LNCaP clone FGC (cell line): ENCODE measurements around the gene NFE2.

ENCODE experiments used
- DNase-seq: peaks from one replicate; pipeline ENCODE4 v3.0.0-alpha.2; 2011; ENCODE audit warnings: low read depth
- H3K4me3 ChIP-seq: 2 replicates; pipeline ENCODE4 v1.5.1; 2011; ENCODE audit warnings: mild to moderate bottlenecking, low read depth, low read length, control low read depth
- TF ChIP-seq, protein P1 (sequence below): IDR thresholded peaks from 2 replicates; pipeline ENCODE4 v1.5.1; 2012; ENCODE audit warnings: mild to moderate bottlenecking; ENCODE audit not compliant: control insufficient read depth, insufficient read depth; ENCODE audit errors: extremely low read depth

The NFE2 gene

DNA sequence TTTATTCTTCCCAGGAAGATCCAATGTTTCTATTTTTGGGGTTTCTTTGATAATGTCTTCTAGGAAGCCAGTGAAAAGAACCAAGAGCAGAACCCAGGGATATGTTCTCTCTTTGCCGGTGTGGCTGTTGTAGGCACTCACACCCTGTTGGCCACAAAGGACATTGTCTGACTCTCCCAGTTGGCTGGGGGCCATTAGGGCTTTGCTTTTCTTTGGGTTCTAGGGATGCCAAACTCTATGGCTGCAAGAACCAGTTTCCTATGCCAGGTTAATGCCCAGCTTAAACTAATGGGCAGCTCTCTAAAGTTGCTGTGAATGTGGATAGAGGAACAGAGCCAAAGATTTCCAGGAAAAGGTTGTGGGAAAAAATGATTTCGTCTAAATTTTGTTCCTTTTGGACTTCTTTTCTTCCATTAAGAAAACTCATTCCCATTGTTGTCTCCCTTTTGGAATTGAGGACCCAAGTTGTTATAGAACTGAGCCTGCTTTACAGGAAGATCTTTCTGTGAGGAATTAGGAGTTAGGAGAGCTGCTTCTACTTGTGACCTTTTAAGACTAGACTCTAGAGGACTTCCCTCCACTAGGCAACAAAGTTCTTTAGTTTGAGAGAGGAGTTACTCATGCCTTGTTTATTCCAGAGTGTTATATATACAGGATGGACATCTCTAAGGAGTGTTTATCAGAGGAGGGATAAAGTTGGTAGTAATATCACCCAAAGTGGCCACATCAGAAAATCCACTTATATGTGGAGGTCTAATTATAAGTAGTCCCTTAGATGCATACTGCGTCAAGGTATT is 37.2 kb upstream of the NFE2 start:
- no peak overlapping the region for H3K4me3 ChIP-seq
- DNase-seq: no peak
- TF ChIP-seq, protein P1, sequence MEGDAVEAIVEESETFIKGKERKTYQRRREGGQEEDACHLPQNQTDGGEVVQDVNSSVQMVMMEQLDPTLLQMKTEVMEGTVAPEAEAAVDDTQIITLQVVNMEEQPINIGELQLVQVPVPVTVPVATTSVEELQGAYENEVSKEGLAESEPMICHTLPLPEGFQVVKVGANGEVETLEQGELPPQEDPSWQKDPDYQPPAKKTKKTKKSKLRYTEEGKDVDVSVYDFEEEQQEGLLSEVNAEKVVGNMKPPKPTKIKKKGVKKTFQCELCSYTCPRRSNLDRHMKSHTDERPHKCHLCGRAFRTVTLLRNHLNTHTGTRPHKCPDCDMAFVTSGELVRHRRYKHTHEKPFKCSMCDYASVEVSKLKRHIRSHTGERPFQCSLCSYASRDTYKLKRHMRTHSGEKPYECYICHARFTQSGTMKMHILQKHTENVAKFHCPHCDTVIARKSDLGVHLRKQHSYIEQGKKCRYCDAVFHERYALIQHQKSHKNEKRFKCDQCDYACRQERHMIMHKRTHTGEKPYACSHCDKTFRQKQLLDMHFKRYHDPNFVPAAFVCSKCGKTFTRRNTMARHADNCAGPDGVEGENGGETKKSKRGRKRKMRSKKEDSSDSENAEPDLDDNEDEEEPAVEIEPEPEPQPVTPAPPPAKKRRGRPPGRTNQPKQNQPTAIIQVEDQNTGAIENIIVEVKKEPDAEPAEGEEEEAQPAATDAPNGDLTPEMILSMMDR: no peak

DNA sequence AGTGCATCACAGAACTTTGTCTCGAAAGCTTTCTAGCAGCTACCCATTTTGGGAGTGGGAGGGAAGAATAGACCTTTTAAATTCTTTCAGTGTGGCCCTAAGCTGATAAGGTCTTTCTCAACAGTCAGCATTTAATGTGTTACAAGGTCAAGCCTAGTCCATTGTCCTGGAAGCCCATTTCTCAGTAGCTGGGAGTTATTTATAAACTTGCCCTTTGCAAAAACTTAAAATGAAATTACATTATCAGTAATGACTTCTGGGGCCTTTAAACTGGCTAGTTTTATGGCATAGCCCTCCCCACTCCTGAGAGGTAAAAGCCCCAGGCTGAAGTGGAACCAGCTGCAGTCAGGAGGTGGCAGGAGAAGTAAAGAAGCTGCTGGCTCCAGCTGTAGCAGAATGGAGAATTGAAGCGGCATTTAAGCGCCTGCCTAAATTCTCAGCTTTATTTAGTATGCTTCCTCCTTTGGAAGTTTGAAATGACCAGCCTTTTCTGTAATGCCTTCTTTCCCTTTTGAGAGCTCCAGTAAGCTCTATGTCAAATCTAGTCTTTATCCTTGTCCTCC is 36.5 kb upstream of the NFE2 start:
- TF ChIP-seq, protein P1: no peak
- DNase-seq: no peak
- H3K4me3 ChIP-seq: no peak overlapping the region

DNA sequence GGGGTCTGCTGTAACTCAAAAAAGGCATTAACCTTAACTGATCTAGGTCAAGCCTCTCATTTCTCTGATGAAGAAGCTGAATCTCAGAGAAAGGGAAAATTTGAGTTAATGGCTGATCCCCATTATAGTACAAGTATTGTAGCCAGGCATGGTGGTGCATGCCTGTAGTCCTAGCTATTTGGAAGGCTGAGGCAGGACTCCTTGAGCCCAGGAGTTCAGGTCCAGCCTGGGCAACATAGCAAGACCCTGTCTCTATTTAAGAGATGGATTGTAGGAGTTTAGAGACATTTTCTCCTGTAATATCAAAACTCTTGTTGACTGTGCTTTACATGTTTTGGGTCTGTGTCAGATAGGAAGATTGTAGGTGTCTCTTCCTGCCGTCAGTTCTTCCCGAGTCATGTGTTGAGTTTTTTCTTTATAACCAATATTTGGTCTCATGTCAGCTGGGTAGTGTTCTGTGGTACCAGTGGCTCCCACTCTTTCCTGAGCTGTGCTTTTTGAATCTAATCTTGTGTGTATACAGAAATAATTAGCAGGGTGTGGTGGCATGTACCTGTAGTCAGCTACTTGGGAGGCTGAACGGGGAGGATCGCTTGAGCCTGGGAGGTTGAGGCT is 32.7 kb upstream of the NFE2 start:
- no peak for DNase-seq
- H3K4me3 ChIP-seq: no peak overlapping the region
- TF ChIP-seq, protein P1: no peak

DNA sequence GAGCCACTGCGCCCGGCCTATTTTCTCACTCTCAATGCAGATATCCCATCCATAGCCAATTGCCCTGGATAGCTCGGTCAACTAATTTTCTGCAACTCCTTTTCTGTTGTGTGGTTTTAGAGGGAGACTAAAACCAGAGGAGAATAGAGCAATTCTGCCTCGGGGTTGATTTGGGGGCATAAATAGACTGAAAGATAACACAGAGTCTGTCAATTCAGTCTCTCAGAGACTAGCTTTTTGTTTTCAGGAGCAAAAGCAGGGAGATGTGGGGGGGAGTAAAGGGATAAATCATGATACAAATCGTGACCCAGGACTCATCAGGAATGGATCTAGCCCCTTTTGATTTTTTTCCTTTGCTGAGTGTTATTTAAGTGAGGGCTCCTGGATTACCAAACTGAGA is 30.6 kb upstream of the NFE2 start:
- DNase-seq: no peak
- H3K4me3 ChIP-seq: no peak overlapping the region
- TF ChIP-seq, protein P1: no peak

DNA sequence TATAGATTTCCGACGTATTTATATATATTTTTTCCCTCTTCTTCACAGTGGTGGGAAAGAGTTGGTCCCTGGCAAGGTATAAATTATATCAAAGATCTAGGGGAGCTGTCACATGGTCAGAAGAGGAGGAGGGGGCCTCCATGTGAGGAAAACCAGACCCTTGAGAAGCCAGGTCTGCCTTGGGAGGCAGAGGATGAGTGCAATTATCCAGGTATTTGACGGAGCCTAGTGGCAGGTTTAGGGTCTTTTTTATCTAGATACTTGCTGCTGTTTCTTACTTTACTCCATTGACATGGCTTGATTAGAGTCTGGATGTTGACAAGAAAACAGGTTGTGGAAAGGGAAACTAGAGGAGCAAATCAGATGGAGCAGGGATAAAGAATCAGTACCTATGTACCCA is 29.6 kb upstream of the NFE2 start:
- TF ChIP-seq, protein P1: no peak
- H3K4me3 ChIP-seq: no peak overlapping the region
- no peak for DNase-seq

DNA sequence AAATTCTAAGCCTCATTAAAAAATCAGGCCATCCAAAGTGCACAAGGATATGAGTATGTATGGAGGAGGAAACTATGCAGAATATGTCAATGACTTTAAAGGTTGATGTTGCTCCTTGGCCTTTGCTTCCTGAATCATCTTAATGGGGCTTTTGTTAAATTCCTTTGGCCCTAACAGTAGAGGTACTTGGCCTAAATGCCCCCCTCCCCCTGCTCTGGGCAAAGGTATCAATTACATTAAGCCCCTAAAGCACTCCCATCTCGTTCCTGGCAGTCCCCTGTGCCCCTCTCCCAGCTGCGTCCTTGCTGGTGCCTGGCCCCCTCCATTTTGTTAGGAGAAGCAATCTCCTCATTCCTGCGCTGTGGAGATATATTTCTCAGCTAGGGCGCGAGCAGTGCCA is 28.9 kb upstream of the NFE2 start:
- DNase-seq: no peak
- TF ChIP-seq, protein P1: no peak
- H3K4me3 ChIP-seq: no peak overlapping the region
